ENCODE measurements around the gene WNT7A. TPM values are rescaled to one million over a fixed set of nuclear protein-coding genes. Genes with fewer than 3 reads are reported as not detected.

The WNT7A gene
- total RNA-seq, 2 experiments from 2014 or later = 0.13 TPM; not detected in 1

Other genes with a start within 250 kb of the WNT7A start
- gene CHCHD4, start 244.8 kb upstream of the WNT7A start, total RNA-seq = 10 to 100 TPM; 11.5 to 12.8 TPM
- gene TMEM43, start 245.0 kb upstream of the WNT7A start, total RNA-seq = 10 to 100 TPM; 43.6 to 46.0 TPM